NCI-H345 (cell line): Measurements from ENCODE around the gene TEAD3.
A peak's percentile ranks its signal among the peaks of the same experiment; 100 is the strongest.

ENCODE experiments used
- DNase-seq: peaks from one replicate; lab custom pipeline; 2025; lab: John Stamatoyannopoulos, UW

TEAD3 gene

DNA sequence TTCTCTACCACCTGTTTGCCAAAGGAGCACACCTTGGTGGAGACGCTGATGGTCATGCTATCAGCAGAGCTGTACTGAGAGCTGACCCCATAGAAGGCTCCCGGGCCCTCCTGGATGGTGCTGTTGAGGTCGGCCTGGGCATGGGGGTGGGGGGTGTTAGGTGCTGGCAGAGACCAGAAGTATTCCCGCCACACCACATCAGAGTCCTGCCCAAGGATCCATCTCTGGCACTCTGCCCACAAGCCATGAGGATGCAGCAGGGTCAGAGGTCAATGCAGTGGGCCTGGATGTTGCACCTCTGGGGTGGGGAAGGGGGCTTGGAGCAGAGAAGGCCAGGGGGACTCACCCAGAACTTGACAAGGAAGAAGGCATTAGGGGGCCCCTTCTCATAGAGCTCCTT is 21.3 kb downstream of the TEAD3 start:
- no peak for DNase-seq

DNA sequence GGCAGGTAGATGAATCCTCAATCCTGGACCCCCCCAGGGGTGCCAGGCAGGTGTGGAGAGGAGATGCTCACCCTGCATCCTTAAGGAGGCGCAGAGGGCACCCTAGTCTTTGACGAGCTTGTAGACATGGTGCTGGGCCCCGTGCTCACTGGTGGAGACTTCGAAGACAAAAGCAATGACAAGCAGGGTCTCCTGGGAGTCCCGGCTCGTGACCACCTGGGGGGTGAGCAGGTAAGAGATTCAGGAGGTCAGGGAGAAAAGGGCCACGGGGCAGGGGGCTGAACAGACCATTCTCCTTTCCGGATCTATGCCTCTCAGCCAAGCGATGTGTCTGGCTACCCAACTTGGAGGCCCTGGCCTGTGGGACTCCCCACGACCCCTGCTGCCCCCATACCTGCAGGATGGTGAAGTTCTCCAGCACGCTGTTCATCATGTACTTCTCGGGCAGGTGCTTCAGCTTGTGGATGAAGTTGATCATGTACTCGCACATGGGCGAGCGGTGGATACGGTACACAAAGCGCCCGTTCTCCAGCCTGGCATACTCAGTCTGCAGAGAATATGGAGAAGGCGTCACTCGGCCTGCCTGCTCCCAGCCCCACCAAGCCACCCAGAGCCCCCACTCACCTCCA is 21.8 kb downstream of the TEAD3 start:
- no peak for DNase-seq

DNA sequence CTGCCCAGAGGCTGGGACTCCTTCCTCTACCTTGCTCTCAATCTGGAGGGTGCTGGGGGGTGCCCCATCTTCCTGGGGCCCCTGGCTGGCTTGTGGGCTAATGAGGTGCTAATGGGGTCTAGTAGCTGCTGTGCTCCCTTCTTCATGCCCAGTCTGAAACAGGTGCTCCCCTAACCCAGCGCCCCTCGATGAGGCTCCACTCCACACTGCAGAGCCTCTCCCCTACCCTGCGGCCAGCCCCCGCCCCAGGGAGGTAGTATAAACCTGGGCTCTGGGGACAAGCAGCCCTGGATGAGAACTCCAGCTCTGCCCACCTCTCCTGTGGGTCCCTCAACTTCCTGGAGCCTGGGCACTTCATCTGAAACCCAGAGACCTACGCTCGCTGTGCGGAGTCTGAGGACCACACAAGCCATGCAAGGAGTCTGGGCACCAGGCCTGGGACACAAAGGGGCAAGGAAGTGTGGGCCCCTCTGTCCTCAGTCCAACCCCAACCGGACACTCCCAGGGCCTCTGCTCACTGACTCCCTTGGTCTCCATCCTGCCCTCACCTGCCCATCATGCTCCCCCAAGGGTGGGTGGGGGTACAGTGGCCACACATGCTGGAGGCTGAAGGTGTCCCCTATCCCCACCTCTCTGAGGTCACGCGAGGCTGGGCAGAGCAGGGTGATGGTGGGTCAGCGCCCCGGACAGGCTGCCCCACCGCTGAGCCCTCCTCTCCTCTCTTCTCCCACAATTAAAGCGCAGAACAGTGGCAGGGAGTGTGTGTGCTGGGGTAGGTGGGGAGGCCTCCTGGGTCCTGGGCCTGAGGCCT is 22.5 kb downstream of the TEAD3 start:
- no peak for DNase-seq

DNA sequence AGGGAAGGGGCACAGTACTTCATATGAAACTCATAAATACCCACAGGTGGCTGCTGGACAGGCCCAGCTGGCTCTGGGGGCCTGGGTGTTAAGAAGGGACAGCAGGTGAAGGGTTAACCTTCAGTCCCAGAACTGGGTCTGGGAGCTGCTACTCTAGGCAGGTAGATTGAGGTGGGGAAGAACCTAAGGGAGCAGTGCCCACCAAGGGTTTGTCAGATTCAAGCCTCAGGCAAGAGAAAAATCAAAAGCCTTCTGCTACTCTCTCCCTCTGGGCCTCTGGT is 23.1 kb downstream of the TEAD3 start:
- DNase-seq: no peak

DNA sequence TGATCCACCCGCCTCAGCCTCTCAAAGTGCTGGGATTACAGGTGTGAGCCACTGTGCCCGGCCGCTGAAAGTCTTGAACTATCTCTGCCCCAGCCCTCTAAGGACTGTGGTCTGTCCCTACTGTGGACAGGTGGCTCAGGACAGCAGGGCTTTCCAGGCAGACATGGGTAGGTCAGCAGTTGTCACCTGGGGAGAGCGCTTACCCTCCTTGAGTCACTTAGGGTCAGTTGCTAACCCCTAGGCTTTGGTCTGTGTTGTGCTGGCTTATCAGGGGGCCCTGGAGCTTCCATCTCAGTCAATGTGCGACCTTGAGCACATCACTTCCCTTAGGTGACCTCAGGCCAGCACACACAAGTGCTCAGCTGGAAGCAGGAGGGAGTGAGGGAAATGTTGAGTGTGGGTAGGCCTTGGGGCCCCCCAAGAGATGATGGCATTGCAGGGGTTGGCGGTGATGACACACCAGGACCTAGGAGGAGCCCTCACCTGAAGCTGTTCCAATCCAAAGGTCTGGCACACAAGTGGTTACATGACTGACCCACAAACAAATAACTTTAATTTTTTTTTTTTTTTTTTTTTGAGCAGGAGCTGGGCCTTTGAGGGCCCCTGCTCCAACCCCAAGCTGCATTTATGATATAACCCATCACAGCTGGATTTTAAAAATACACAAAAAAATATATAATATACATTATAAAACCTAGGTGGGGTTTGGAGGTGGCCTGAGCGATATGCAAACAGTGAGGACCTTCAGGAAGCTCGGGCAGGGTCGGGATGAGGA is 23.6 kb downstream of the TEAD3 start:
- DNase-seq: no peak

DNA sequence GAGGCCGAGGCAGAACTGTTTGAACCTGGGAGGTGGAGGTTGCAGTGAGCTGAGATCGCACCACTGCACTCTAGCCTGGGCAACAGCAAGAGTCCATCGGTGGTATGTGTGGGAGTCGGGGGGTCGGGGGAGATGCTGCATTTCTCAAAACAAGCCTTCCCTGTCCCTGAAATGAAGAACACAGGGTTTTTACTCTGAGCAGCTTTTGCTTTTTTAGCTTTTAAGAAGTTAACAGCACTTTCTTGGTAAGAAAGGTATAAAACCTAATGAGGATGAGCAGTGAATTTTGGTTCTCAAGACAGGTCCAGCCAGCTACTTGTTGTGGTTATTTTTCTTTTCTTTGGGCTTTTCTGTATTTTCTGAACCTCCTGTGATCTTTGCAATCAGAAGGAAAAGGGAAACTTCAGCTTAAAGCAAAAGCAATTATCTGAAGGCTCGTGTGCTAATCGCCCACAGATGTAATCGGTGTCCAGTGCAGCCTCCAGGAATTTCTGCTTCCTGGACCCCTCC is 25.0 kb downstream of the TEAD3 start:
- no peak for DNase-seq

DNA sequence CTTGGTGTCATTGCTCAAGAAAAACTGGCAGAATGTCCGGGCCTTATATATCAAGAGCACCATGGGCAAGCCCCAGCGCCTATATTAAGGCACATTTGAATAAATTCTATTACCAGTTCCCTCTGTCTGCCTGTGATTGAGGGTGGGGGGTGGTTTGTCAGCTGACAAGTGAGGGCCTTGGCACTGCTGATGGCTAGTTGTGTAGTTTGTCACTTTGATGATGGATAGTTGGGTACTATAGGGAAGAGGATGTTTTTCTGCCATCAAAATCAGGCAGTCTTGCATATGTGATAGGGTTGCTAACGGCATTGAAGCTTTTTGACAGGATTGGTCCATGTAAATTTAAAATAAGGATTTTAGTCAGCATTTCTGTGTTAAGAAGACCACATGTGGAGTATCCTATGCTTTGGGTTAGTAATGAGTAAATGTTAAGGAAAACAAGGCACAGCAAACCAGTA is 26.2 kb downstream of the TEAD3 start:
- no peak for DNase-seq

DNA sequence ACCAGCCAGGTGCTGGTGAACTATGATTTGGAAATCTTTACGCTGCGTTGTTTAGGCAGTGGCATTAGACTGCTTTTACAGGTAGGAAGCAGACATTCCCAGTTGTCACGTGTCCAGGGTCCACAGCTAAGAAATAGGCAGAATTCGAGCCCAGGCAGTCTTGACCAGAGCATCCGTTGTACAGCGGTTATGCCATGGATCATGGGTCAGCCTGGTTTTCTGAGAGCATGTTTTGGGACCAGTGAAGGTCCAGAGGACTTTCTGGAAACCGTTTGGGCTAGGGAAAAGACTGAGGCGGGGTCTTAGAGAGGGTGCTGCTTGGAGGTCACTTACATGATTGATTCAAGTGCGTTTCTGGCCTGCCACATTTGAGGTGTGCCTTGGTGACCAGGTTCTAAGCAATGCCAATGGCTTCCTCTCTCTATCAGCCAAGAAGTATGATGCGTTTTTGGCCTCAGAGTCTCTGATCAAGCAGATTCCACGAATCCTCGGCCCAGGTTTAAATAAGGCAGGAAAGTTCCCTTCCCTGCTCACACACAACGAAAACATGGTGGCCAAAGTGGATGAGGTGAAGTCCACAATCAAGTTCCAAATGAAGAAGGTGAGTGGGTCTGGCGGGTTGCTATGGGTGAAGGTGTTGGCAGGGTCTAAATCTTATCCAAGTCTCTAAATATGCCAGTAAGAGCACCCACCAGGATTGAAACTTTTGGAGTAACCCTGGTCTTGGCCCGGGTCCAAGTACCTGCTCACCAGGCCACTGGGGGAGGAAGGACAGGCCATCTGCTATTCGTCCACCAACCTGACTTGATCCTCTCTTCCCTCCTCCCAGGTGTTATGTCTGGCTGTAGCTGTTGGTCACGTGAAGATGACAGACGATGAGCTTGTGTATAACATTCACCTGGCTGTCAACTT is 26.9 kb downstream of the TEAD3 start:
- DNase-seq: no peak

DNA sequence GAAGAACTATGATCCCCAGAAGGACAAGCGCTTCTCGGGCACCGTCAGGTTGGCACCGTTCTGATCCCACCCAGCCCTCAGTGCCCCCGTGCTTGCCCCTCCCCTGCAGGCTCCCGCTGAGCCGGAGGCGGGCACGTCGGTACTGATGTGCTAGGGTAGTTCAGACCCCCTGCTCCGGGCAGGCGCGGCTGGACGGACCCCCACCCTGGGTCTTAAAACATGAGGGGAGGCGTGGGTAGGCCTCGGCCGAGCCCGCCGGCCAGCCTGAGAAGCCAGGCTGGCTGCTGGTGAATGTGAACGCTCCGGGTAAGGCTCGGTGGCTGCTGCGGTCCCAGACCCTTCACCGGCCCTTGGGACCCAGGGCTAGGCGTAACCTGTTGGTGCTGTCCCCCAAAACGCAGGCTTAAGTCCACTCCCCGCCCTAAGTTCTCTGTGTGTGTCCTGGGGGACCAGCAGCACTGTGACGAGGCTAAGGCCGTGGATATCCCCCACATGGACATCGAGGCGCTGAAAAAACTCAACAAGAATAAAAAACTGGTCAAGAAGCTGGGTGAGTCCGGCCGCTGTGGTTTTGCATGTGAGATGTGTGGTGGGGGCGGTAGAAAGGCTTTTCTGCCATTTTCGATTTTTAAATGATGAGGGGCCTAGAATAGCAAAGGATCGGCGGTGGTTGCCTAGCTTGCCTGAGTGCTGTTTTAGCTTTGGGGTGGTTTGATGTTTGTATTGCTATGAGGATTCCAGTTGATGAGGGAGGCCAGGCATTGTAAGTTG is 27.7 kb downstream of the TEAD3 start:
- no peak for DNase-seq

DNA sequence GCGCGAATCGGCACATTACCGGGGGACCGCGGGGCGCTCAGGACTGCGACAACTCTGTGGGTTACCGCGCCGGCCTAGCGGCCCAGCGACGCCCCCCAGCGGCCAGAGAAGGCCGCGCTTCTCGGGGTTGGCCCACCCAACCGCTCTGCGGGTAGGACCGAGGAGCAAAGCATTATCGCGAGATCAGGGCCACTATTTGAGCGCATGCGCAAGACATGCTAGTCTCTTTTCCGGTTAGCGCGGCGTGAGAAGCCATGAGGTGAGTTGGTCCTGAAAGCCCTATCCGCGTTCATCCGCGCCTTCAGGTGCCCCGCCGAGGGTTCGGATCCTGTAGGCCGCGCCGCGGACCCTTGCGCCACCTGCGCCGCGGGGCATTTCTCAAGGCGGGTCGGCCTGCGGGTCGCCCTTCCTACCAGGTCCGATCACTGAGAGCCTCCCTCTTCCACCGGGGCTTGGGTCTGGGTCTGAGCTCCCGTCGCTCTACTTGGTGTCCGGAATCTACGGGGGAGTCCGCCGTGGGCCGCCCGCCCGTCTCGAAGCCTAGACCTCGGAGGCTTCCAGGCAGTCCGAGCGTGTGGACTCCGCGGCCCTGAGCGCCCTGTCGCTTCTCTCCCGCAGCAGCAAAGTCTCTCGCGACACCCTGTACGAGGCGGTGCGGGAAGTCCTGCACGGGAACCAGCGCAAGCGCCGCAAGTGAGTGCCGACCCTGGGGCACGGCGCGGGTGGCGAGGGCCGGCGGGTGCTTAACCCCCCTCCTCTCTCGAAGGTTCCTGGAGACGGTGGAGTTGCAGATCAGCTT is 28.5 kb downstream of the TEAD3 start, which contains the start of gene RPL10A:
Gene RPL10A (plus strand): TSS at position 221 of the 799 bp plus-strand sequence. CDS start 34 bp downstream, at position 255.
- DNase-seq: peak; percentile 91

DNA sequence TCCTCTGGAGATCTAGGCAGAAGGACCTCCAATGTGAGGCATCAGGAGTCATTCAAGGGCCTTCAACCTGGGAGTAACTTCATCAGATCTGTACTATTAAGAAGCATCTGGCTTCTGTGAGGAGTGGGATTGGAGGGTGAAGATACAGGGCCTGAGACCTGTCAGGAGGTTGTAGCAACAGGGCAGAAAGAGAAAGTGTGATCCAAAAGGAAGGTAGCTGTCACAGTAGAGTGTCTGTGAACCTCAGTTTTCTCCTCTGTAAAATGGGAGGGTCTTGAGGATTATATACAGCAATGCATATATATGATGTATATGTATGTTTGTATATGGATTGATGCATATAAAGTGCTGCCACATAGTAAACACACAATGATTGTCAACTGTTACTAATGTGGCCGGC is 31.2 kb downstream of the TEAD3 start:
- no peak for DNase-seq

DNA sequence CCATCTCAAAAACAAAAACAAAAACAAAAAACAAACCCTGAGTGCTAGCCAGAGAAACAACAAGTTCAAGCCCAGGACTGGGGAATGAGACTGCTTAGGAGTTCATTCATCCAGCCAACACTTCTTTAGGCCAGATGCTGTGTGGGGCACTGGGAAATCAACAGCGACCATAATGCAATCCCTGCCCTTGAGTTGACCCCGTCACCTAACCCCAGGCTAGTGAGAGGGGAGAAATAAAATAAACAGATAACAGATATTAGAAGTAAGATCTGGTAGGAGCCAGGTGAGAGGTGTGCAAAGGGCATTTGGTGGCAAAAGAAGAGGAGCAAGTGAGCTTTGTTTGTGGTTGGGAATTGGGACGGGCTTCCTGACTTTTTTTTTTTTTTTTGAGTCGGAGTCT is 33.6 kb downstream of the TEAD3 start:
- no peak for DNase-seq

DNA sequence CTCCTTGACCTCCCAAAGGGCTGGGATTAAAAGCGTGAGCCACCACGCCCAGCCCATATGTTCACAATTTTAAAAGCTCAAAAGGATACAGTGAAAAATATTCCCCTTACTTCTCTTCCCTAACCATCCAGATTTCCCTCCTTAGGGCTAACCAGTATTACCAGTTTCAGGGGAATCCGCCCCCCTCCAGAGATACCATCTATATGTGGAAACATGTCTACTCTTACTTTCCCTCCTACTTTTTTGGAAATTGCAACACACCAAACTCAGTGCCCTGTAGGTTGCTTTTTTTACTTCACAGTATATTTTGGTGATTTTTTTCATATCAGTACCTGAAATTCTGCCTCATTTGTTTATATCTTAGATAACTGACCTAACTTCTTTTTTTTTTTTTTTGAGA is 35.6 kb downstream of the TEAD3 start:
- DNase-seq: no peak

DNA sequence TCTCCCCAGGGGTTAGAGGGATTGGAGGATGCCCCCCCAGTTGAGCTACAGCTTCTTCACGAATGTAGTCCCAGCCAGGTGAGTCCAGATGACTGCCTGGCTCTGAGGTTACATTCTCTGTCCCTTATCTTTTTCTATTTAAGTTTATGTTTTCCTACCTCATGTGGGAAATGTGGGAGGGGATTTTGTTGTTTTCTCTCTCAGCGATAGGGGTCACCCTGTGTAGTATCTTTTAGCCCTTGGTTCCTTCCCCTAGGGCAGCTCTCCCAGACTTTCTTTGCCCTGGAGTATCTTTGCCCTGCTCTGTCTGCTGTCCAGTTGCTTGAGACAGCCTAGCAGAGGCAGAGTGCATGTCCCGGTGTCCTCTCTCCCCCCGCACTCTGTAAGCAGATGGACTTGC is 39.0 kb downstream of the TEAD3 start:
- no peak for DNase-seq

DNA sequence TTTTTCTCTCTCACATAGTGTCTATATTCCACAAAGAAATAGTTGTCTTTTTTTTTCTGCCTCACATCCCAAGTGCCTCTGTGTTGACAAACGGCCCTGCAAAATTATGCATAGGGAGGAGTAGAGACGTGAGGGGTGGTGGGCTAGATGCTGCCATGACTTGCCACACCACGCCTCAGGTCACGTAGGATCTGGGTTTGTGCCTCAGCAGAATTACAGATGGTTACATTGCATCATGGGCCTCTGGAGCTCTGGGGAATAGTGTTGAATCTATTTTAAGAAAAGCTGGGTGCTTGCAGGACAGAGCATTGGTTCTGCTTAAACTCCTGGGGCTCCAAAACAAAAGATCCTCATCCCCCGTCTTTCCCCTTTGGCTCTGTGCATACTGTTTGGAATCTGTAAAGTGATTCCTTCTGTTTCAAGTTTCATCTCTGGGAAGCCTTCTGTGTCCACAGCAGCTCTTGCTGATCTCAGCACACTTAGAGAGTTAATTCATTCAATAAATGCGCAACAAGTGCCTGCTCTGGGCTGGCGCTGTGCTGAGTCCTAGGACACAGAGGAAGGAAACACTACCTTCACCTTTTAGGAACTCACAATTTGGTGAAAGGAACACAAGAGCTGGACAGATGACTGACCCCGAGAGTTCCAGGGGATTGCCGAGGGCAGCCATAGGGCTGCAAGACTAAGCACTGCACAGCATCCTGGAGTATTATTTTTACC is 42.3 kb downstream of the TEAD3 start:
- no peak for DNase-seq

DNA sequence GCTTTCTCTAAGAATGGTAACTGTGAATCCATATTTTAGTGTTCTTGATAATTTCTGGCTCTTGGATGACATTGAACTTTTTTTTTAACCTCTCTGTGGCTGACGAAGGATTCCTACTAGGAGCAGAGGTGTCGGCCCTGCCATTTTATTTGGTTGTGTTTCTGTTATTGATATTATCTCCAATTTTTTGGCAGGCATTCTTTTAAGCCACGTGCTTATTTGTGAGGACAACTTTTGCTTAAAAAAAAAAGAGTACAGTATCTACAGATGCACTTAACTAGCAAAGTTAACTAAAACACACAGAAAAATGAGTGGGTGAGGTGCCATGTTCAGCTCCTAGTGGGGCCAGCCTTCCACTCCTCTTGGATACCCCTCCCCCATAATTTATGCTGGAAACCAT is 43.6 kb downstream of the TEAD3 start:
- DNase-seq: no peak

DNA sequence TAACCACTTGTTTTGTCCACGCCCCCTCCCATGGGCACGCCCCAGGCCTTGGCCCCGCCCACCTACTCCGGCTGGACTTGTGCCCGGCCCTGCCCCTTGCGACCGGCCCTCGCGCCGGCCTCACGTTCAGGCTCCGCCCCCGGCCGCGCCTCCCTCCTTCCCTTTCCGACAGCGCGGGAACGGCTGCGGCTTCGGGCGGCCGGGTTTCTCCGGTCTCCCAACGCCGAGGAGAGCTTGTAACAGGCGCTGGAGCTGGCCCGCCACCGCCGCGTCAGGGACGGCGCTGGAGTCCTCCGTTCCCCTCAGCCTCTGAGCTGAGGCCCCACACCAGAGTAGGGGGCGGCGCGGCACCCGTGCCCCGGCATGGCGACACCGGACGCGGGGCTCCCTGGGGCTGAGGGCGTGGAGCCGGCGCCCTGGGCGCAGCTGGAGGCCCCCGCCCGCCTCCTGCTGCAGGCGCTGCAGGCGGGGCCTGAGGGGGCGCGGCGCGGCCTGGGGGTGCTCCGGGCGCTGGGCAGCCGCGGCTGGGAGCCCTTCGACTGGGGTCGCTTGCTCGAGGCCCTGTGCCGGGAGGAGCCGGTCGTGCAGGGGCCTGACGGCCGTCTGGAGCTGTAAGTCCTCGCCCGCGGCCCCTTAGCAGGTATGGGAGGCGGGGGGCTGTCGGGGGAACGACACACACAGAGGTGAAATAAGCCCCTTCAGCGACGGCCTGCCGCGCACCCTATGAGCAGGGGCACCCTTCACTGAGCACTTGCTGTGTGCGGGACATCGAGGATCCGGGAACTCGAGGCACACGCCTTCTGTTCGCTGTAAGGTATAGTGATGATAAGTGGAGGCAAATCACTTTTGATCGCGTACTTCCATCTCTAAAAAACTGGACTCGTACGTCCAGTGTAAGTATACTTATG is 44.4 kb downstream of the TEAD3 start, which contains the start of gene FANCE:
Gene FANCE (plus strand): TSS at position 156 of the 908 bp plus-strand sequence. CDS start 208 bp downstream, at position 364.
- peak; percentile 93 for DNase-seq
